ENCODE data around the gene MSANTD7. TPM values are rescaled to one million over a fixed set of nuclear protein-coding genes. Genes with fewer than 3 reads are reported as not detected.
A peak's percentile ranks its signal among the peaks of the same experiment; 100 is the strongest.

Gene MSANTD7
- total and polyA plus RNA-seq, 2 of the 13 experiments (the other 11 are each of a cell fraction or from before 2014, with no cell fraction given), result 3.7 to 16.7 TPM

- peak; percentile 74 to 82; a peak in 2 of 4 replicates for TF ChIP-seq HMGXB4 (CRISPR knock-in tag; IDR thresholded peaks at IDR 0.05; ENCODE audit: borderline replicate concordance in 1 of 2, low read depth in 1 of 2)
- no peak for TF ChIP-seq ZNF557 (CRISPR knock-in tag; IDR thresholded peaks at IDR 0.05)
- TF ChIP-seq ZNF280D (CRISPR knock-in tag; IDR thresholded peaks at IDR 0.05), result 0 out of 2 replicates have a peak, but pooled peaks have one; percentile 43
- no peak for TF ChIP-seq RARA (CRISPR knock-in tag; IDR thresholded peaks at IDR 0.05)
- peak; percentile 39; the same call in 1 of the 2 replicates for TF ChIP-seq ARNTL (CRISPR knock-in tag; IDR thresholded peaks at IDR 0.05)
- TF ChIP-seq SCMH1 (CRISPR knock-in tag; IDR thresholded peaks at IDR 0.05; ENCODE audit: borderline replicate concordance), result no peak
- 0 out of 2 replicates have a peak, but pooled peaks have one; percentile 19 for TF ChIP-seq KDM4B (CRISPR knock-in tag; IDR thresholded peaks at IDR 0.05)
- no peak for TF ChIP-seq ZNF326 (CRISPR knock-in tag; IDR thresholded peaks at IDR 0.05; ENCODE audit: borderline replicate concordance)
- TF ChIP-seq, protein P1, sequence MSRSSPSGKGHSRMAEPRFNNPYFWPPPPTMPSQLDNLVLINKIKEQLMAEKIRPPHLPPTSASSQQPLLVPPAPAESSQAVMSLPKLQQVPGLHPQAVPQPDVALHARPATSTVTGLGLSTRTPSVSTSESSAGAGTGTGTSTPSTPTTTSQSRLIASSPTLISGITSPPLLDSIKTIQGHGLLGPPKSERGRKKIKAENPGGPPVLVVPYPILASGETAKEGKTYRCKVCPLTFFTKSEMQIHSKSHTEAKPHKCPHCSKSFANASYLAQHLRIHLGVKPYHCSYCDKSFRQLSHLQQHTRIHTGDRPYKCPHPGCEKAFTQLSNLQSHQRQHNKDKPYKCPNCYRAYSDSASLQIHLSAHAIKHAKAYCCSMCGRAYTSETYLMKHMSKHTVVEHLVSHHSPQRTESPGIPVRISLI (CRISPR knock-in tag; IDR thresholded peaks at IDR 0.05; ENCODE audit: borderline replicate concordance), result no peak
- TF ChIP-seq PAWR (CRISPR knock-in tag; IDR thresholded peaks at IDR 0.05; ENCODE audit: borderline replicate concordance), result 0 out of 2 replicates have a peak, but pooled peaks have one; percentile 55
- peak; percentile 95 for TF ChIP-seq CREM (IDR thresholded peaks at IDR 0.05)
- no peak for TF ChIP-seq CREM (CRISPR knock-in tag; IDR thresholded peaks at IDR 0.05)
- no peak for TF ChIP-seq SSRP1 (CRISPR knock-in tag; IDR thresholded peaks at IDR 0.05)
- peak; percentile 27; the same call in 1 of the 2 replicates for TF ChIP-seq NCOA2 (CRISPR knock-in tag; IDR thresholded peaks at IDR 0.05)
- no peak for TF ChIP-seq ONECUT2 (CRISPR knock-in tag; IDR thresholded peaks at IDR 0.05)
- TF ChIP-seq NKX3-1 (CRISPR knock-in tag; IDR thresholded peaks at IDR 0.05), result peak; percentile 73; the same call in 1 of the 2 replicates
- TF ChIP-seq MED8 (CRISPR knock-in tag; IDR thresholded peaks at IDR 0.05; ENCODE audit: insufficient replicate concordance), result no peak
- no peak for TF ChIP-seq CENPT (CRISPR knock-in tag; IDR thresholded peaks at IDR 0.05; ENCODE audit: low read depth)
- TF ChIP-seq HNRNPL (IDR thresholded peaks at IDR 0.05; ENCODE audit: low read depth, low read length), result peak; percentile 78
- TF ChIP-seq JUND (CRISPR knock-in tag; IDR thresholded peaks at IDR 0.05), result no peak; the same call in 1 of the 2 replicates
- TF ChIP-seq ZNF296 (CRISPR knock-in tag; conservative IDR thresholded peaks at IDR 0.05), result no peak
Observed at GRCh38 chr10:14837757-14838581, at the start of gene MSANTD7, which contains the start of the genes CDNF and HSPA14 (continued).
